ENCODE measurements around the gene MIOX.
"Not testable (repeated sequence)": the region's sequence is repeated elsewhere in the genome, so short reads cannot be mapped to it uniquely, and the experiment has no call there.

MIOX gene

DNA sequence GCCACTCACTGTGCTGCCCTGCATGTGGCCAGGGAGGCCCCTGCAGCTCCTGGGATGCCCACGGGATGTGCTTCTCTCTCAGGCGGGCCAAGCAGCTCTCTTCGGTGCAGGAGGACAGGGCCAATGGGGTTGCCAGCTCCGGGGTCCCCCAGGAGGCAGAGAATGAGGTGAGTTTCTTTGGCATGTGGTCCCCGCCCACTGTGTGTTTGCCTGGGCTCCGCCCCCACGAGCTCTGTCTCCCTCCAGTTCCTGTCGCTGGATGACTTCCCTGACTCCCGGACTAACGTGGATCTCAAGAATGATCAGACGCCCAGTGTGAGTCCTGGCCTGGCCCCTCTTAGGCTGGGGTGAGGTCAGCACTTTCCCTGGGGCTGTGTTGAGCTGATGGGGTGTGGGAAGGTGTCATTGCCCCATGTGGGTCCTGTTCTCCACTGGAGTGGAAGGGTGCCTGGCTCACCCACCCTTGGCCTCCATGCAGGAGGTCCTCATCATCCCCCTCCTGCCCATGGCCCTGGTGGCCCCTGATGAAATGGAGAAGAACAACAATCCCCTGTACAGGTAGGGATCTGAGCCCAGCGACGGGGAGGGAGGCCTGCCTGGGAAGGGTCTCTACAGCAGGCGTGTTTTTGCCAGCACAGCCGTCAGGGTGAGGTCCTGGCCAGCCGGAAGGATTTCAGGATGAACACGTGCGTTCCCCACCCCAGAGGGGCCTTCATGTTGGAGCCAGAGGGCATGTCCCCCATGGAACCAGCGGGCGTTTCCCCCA is 31.0 kb downstream of the MIOX start:
- DNase-seq: no peak

DNA sequence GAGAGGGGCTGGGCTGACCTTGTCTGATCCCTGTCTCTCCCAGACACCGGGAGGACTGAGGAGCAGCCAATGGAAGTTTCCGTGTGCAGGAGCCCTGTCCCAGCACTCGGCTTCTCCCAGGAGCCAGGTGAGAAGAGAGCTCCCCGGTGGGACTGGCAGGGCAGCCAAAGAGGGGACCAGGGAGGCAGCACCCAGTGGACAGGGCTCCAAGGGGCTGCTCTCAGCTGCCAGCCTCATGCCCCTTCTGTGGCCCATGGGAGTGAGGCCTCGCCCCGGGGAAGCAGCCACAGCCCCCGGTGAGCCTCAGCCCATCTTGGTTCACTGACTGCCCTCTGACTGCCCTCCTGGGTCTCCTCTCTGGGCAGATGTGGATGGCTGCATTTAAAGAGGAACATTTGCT is 31.9 kb downstream of the MIOX start:
- no peak for DNase-seq

DNA sequence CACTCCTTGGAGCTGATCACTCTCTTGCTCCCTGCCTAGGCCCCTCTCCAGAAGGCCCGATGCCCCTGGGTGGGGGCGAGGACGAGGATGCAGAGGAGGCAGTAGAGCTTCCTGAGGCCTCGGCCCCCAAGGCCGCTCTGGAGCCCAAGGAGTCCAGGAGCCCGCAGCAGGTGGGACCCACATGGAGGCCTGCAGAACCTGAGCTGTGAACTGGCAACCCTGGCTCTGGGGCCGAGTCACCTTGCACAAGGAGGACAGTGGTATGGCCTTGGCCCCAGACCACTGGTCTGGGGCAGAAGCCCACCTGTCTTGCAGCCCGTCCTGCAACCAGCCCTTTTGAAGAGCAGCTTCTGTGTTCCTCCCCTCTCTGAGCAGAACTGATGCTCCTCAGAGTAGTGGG is 32.5 kb downstream of the MIOX start:
- DNase-seq: no peak

DNA sequence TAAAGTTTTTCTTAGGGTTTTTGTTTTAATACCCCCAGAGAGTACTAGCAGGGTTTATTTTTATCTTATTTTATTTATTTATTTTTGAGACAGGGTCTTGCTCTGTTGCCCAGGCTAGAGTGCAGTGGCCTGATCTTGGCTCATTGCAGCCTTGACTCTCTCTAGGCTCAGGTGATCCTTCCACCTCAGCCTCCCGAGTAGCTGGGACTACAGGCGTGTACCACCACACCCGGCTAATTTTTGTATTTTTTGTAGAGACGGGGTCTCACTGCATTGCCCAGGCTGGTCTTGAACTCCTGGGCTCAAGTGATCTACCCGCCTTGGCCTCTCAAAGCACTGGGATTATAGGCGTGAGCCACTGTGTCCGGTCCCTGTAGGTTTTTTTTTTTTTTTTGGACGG is 33.5 kb downstream of the MIOX start:
- not testable (repeated sequence) for DNase-seq

DNA sequence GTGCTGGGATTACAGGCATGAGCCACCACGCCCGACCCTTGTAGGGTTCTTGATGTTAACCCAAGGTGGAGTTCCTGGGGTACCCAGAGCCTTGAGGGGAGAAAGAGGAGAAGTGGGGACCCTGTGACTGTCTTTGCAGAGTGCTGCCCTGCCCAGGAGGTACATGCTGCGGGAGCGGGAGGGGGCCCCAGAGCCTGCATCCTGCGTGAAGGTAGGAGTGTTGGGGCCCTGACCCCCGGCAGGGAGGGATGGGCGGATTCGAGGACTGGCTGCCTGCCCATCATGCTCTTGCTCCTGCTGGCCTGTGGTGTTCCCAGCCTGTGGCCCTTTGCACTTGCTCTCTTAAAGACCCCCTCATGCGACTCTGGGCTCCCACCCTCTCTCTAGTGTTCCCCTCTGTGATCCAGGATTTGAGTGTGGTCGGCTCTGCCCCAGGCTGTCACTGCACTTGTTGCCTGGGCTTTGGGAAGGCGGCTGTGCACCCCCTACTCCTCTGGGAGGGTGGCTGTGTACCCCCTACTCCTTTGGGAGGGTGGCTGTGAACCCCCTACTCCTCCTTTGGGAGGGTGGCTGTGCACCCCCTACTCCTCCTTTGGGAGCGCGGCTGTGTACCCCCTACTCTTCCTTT is 34.3 kb downstream of the MIOX start:
- no peak for DNase-seq

DNA sequence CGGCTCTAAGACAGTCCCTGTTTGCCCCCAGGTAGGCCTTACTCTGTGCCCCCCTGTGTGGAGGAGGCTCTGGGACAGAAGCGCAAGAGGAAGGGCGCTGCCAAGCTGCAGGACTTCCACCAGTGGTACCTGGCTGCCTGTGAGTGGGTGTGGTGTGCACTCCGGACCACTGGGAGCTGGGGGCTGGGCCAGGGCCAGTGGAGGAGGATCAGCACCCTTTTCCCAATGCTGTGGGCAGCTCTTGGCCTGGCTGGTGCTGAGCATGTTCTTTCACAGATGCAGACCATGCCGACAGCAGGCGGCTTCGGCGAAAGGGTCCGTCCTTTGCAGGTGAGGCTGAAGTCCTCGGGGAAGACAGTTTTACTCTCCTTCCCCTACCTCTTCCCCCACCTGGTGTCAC is 35.1 kb downstream of the MIOX start:
- no peak for DNase-seq

DNA sequence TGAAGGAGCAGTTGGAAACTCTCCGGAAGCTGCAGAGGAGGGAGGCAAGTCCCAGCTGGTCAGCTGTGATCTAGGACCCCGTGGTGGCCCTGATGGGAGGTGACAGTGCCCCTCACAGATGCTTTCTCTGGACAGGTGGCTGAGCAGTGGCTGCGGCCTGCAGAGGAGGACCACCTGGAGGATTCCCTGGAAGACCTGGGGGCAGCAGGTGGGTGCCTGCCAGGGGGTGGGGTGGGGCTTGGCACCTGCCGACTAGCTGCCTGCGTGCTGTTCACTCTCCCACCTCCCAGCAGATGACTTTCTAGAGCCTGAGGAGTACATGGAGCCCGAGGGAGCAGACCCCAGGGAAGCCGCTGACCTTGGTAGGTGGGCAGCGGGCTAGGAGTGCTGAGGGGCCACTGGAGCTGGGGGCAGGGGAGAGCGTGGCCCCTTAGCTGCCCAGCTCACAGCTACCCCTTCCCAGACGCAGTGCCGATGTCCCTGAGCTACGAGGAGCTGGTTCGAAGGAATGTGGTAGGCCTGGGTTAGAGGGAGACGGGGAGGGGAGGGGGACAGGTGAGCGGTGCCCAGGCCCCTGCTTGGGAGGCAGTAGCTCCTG is 35.6 kb downstream of the MIOX start:
- no peak for DNase-seq

DNA sequence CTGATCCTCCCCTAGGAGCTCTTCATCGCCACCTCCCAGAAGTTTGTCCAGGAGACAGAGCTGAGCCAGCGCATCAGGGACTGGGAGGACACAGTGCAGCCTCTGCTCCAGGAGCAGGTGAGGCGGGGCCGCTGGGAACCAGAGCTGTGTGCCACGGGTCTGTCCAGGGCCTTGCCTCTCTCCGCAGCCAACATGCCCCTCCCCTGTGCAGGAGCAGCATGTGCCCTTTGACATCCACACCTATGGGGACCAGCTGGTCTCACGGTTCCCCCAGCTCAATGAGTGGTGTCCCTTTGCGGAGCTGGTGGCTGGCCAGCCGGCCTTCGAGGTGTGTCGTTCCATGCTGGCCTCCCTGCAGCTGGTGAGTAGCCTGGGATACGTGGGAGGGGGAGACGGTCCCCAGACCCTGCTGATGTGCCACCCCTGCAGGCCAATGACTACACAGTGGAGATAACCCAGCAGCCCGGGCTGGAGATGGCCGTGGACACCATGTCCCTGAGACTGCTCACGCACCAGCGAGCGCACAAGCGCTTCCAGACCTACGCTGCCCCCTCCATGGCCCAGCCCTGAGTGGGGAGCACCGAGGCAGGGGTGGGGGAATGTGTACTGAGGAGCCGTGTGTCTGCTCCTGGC is 36.3 kb downstream of the MIOX start:
- DNase-seq: no peak

DNA sequence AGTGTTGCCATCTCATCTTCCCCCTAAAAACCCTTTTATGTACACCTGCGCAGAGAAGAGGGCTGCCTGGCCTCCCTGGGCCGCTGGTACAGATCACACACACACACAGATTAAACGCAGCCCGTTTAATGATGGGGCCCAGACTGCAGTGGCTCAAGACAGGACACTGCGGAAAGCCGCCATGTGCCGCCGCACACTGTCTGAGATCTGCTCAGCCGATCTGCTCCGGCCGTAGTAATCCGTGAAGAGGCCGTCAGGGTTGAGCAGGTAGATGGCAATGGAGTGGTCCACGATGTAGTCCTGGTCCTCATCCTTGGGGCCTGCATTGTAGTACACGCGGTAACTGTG is 36.8 kb downstream of the MIOX start:
- no peak for DNase-seq

DNA sequence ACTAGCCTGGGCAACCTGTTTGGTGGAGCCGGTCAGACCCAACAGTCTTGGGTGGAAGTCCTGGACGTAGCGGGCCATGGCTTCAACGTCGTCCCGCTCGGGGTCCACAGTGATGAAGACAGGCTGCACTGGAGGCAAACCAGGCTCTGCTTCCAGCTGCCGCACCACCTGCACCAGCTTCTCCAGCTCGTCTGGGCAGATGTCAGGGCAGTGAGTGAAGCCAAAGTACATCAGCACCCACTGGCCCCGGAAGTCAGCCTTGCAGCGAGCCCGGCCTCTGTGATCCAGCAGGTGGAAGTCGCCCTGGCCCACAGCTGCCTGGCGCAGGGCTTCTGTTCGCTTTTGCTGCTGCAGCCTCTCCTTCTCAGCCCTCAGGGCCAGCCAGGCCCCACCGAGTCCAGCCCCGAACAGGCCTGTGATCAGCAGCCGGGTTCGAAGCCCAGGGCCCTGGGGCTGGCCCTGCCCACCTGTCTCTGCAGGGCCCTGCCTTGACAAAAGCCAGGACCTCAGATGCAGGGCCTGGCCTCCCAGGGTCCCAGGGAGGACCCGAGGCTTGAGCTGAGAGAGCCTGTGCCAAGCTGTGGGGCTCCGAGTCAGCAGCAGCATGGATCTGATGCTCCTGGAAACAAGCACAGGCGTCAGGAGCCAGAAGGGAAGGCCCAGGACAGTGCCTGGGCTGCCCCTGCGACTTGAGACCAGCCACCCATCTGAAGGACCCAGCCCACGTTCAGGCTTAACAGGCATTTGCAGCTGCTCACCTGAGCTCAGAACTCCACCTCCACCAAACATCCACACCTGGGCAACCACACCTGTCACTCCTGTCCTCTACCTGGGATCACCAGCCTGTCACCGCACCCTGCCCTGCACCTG is 37.4 kb downstream of the MIOX start:
- DNase-seq: no peak

DNA sequence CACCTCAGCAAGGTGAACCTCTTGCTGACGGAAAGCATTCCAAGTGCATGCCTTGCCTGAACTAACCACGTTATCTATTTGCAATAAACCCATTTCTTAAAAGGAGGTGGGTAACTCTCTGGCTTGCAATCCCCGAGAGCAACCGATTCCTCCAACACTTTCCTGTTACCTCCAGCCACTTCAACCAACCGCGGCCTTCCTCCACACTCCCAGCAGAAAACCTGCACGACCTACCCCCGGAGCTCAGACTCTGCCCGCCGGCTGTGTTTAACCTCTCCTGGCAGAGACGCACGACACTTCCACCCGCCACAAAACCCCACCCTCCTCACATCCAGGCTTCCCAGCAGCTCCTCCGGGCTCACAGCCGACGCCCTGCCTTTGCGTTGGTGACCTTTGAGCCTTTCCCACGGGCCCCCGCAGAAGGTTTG is 38.0 kb downstream of the MIOX start:
- DNase-seq: no peak

DNA sequence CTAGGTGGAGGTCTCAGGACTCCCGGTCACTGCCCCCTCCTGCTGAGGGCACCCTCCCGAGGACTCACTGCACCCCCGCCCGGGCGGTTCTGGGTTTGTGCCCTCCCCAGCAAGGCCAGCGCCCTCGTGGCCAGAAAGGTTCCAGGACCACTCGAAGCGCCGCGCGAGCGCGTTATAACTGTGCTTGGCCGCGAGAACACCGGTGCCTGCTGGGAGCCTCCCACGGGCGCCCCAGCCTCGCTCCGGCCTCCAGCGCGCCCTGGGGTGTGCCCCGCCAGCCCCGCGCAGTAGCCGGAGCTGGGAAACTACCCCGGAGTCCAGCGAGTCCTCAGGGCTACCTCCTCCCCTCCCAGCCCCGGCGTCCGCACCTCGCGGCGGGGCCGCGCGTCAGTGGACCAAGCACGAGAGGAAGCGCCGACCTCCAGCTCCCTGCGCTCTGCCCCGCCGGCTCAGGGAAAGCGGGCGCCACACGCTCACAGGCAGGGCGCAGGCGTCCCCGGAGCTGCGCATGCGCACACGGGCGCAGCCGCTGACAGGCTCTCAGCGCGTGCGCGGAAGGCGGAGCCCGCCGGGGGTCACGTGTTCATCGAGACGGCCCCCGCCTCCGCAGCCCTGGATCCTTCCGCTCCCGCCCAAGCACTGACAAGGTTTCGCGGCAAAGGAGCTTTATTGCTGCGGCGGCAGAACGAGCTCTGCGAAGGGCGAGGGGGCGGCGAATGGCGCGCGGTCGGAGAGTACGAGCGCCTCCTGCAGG is 38.6 kb downstream of the MIOX start, which contains the start of gene SCO2:
Gene SCO2, minus strand, starts transcription at position 495 of the 754 bp plus-strand sequence. CDS start 1,187 bp downstream, outside the sequence.
- peak; percentile 98 to 99 for DNase-seq

DNA sequence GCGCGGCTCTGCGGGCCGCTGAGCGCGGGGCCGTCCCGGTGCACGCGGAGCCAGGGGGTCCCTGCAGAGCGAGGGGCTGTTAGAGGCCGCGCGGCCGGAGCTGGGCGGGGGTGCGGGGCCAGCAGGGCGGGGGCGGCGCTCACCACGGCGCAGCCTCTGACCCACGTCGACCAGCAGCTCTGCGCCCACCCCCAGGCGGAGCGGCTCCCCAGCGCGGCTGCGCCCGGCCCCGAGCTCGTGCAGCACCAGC is 39.1 kb downstream of the MIOX start:
- DNase-seq: no peak

DNA sequence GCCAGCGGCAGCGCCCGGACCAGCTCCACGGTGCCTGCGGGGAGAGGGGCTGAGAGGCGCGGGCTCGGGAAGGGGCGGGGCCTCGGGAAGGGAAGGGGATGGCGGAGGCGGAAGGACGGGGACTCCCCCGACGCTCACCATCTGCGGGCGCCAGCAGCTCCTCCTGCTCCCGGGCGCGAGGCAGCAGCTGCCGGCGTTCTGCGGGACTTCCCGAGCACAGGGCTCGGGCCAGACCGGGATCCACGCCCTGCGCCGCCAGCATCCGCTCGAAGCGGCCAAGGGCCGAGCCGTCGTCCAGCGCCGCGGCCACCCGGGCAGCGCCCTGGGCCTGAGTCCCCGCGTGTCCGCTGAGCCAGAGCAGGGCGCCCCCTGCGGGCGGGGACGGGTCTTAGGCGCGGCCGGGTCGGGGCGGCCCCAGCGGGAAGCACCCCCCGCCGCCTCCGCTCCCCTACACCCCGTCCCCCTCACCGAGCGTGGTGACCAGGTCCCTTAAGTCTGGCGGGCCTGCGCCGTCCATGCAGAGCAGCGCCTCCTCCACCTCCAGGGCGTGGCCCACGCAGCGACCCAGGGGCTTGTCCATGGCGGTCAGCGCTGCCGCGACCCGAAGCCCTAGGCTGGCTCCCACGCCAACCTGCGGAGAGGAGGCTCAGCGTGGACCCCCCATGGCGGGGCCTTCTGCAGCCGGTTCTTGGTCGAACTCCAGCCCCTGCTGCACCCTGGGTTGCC is 39.6 kb downstream of the MIOX start:
- peak; percentile 84 to 92 for DNase-seq

DNA sequence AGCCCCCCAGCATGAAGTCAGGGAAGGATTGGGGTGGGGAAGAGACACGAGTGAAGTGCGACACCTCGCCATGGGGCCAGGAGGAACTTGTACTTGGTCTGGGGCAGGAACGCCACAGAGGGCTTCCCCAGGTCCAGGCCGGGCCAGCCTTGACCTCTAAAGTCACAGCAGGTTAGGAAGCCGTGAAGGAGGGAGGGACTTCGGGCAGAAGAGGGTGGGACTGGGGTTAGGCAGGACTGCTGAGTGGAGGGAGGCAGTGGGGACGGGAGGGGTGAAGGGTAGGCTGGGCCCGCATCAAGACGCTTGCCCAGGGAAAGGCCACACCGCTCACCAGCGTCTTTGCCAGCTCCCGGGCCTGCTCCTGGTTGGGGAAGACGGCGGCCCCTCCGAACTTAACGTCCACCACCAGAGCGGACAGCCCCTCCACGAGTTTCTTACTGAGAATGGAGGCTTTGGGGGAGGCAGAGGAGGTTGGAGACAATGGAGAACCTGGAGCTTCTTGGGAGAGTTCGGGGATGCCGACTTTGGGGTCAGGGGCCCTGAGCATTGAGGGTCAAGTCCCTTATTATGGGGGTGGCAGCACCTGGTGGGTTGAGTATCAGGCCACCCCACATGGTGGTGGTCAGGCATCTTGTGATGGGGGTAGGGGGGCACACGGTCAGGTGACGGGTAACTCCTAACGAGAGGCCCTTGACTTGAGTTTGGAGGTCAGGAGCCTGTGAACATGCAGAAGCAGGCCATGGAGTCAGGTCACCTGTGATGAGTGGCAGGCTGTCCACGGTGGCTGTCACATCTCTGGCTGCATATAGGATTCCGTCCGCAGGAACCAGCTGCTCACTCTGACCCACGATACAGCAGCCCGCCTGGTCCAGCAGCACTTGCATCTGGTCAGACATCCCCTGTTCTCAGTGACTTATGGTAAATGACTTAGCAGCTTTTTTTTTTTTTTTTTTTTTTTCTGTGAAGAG is 40.5 kb downstream of the MIOX start:
- peak; percentile 56 to 63 for DNase-seq

DNA sequence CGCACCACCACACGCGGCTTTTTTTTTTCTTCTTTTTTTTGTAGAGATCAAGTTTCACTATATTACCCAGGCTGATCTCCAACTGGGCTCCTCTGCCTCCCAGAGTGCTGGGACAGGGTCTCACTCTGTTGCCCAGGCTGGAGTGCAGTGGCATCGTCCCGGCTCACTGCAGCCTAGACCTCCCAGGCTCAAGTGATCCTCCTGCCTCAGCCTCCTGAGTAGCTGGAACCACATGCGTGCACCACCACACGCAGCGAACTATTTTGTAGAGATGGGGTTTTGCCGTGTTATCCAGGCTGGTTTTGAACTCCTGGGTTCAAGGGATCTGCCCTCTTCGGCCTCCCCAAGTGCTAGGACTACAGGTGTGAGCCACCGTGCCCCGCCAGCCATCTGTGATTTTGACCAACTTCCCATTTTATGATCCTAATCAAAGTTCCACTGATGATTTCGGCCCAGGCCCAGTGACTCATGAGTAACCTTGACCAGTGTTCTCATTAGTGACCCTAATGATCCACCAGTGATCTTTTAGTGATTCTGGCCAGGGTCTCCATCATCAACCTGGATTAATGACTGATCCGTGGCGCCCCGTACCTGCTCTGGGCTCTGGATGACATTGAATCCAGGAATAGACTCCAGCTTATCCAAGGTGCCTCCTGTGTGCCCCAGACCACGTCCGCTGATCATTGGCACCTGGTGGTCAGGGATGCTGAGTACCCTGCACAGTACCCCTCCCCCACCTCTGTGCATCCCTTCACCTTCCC is 41.4 kb downstream of the MIOX start:
- DNase-seq: no peak

DNA sequence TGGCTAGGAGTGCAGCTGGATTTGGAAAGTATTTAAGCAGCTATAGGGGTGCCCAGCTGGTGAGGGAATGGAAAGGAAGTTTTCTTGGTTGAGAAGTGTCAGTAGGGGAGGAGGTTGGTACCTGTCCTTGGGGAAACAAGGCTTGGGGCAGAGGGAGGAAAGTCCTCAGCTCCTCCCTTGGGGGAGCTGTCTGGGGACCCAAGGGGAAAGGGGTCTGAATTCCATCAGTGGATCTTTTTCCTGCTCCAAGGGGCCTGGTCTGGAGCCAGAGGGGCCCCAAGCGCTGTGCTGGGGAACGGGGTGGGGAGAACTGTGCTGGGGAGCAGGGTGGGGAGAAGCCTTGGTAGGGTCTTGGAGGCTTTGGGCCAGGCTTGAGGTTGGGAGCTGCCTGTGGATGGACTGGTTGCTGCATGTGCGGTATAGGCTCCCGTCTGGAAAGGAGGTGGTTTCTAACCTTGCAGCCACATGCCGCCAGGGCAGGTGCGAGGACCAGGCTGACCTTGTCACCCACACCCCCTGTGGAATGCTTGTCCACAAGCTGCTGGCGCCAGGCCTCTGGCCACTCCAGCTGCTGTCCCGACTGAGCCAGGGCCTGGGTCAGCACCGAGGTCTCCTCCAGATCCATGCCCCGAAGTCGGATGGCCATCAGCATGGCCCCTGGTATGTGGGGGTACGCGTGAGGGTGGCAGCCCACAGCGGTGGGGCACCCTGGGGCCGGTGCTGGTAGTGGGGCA is 42.2 kb downstream of the MIOX start:
- DNase-seq: no peak

DNA sequence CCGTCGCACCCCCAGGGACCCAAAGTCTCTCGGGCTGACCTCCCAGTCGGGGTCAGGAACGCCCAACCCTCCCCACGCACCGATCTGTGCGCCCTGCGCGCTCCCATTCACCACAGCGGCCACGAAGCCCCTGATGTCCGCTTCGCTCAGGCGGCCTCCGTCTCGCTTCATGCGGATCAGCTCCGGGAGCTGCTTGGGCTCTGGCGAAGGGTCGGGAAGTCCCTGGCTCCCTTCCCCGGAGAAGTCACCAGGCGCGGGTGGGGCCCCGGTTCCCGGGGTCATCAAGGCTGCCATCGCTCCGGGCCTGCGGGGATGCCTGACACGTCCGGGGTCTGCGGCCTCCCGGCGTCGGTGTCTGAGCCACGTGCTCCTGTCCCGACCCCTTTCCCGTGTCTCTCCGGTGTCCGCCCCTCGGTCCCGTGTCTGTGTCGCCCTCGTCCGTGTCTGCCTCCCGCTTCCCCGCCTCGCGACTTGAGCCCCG is 42.8 kb downstream of the MIOX start:
- DNase-seq: no peak

Measured in stimulated activated CD4-positive, alpha-beta T cell treated with anti-CD3 and anti-CD28 coated beads, Interleukin-2, amount 100 ng/mL, for 24 hours (primary cell).